ENCODE data around the gene STAT5B. TPM values are rescaled to one million over a fixed set of nuclear protein-coding genes. Genes with fewer than 3 reads are reported as not detected.

STAT5B gene
- total and polyA plus RNA-seq, 2 of the 8 experiments (the other 6 are each of a cell fraction or from before 2014, with no cell fraction given), result 35.3 to 52.6 TPM

GRCh38 chr17:42313389-42313772 lies 37.2 kb upstream of the STAT5B start (continued):
- TF ChIP-seq CTCF (IDR thresholded peaks at IDR 0.05; ENCODE audit: control extremely low read depth in 1 of 3, insufficient read depth in 1 of 3, low read depth in 1 of 3, low read length in 3 of 3), result no peak

All from H1 (cell line).